ENCODE measurements around the gene ID4. TPM values are rescaled to one million over a fixed set of nuclear protein-coding genes. Genes with fewer than 3 reads are reported as not detected.
A peak's percentile ranks its signal among the peaks of the same experiment; 100 is the strongest.

The ID4 gene
- total and polyA plus RNA-seq, 7 donors = 4.2 to 9.1 (median 5.3) TPM

DNA sequence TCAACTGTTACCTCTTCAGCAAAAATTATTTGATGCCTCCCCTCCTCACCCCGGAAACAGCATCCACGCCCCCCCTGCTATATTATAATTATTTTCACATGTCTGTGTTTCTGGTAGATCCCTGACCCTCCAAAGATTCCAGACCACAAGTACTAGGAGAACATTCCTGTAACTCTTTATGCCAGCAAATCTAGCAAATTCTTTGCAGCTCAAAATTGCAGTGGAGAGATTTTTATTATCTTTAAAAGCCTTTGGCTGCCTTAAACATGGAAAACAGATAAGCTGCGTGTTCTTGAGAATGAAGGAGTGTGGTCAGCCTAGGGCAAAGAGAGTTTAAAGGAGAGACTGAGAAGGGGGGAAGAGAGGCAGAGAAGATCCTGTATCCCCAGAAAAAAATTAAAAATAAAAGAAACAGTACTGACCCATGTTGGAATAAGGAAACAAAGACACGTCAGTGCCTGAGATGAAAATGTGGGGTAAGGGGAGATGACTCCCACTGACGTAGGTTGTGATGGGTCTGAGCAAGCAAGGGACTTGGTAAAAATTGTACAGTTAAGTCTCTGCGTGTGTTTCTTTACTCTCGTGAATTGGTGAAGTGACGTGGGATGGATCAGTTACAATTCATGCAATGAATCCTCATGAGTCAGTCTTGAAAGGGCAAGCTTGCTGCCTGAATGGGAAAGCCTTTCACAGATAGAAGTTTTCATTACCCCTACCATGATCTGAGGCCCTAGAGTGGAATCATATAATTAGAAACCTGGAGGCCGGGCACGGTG, 8.3 kb downstream of the ID4 start:
- TF ChIP-seq POLR2A (IDR thresholded peaks at IDR 0.05) = no peak
- no peak for TF ChIP-seq CTCF (IDR thresholded peaks at IDR 0.05)
- no peak for TF ChIP-seq POLR2AphosphoS5 (IDR thresholded peaks at IDR 0.05)
- no peak for TF ChIP-seq EP300 (IDR thresholded peaks at IDR 0.05)
- DNase-seq = no peak
- Histone ChIP-seq H3K36me3 (no peaks in the 10 kb centered on the region), H3K4me1 (no peaks in the 10 kb centered on the region), H3K27me3 (no peaks in the 10 kb centered on the region), H3K9me3 (no peaks in the 10 kb centered on the region), H3K4me3 (no peak overlapping the region), H3K27ac (no peak overlapping the region)
- intact Hi-C loops (cut with DNase I) = no loop called here
- WGBS, 2 donors = 92 to 95% methylated on average over 10 of the region's 10 CpGs

- WGBS, 2 donors = 85 to 87% methylated on average over 2 of the region's 2 CpGs
- intact Hi-C loops (cut with DNase I) = no loop called here
- TF ChIP-seq POLR2A (IDR thresholded peaks at IDR 0.05) (no peak), CTCF (IDR thresholded peaks at IDR 0.05) (no peak), EP300 (IDR thresholded peaks at IDR 0.05) (no peak), POLR2AphosphoS5 (IDR thresholded peaks at IDR 0.05) (no peak)
- Histone ChIP-seq H3K27ac (peak overlapping the region in 1 of 4 donors; percentile 74), H3K27me3 (no peaks in the 10 kb centered on the region), H3K36me3 (no peaks in the 10 kb centered on the region), H3K4me1 (peaks cover 0 to 7% (median 5%) of the 10 kb centered on the region in 4 donors), H3K9me3 (no peaks in the 10 kb centered on the region), H3K4me3 (no peak overlapping the region)
- DNase-seq = no peak
Measured at GRCh38 chr6:19848465-19849029, 11.4 kb downstream of the ID4 start.

DNA sequence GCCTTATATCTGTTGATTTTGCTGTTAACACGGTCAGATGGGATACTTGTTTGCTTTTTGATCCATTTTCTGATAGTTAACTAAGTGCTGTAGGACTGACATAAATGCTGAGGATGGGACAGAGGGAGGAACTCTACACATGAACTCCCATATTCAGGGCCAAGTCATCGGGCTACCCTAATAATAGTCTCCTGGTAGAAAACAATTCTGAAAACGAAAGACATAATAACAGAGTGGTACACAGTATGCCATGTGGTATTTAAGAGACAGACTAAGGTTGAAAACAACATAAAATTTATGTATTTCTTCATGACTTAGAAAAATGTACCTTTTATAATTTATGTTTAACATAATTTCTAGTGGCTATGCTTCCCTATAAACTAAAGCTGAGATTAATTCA, 12.0 kb downstream of the ID4 start:
- Histone ChIP-seq H3K27me3 (no peaks in the 10 kb centered on the region), H3K27ac (peak overlapping the region in 1 of 4 donors; percentile 74), H3K36me3 (no peaks in the 10 kb centered on the region), H3K4me3 (no peak overlapping the region), H3K9me3 (no peaks in the 10 kb centered on the region), H3K4me1 (peaks cover 0 to 7% (median 5%) of the 10 kb centered on the region in 4 donors)
- TF ChIP-seq POLR2AphosphoS5 (IDR thresholded peaks at IDR 0.05) (no peak), CTCF (IDR thresholded peaks at IDR 0.05) (no peak), POLR2A (IDR thresholded peaks at IDR 0.05) (no peak), EP300 (IDR thresholded peaks at IDR 0.05) (no peak)
- no peak for DNase-seq
- intact Hi-C loops (cut with DNase I) = no loop called here
- WGBS, 2 donors = 61 to 67% methylated on average over 3 of the region's 3 CpGs

DNA sequence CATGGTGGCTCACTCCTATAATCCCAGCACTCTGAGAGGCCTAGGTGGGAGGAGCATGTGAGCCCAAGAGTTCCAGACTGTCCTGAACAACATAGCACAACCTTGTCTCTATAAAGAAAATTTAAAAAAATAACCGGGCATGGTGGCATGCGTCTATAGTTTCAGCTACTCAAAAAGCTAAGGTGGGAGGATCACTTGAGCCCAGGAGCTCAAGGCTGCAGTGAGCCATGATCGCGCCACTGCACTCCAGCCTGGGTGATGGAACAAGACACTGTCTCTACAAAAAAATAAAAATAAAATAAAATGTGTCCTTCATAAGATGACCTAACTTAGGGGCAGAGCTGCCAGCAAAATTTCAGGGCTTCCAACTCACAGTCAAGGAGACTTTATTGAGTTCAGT, 12.6 kb downstream of the ID4 start:
- 95 to 96% methylated on average over 4 of the region's 4 CpGs for WGBS, 2 donors
- H3K36me3 ChIP-seq = no peaks in the 10 kb centered on the region
- DNase-seq = no peak
- no peak overlapping the region for H3K4me3 ChIP-seq
- H3K9me3 ChIP-seq = no peaks in the 10 kb centered on the region
- H3K27ac ChIP-seq = peak overlapping the region in 1 of 4 donors; percentile 74
- H3K4me1 ChIP-seq = peaks cover 0 to 7% (median 5%) of the 10 kb centered on the region in 4 donors
- intact Hi-C loops (cut with DNase I) = loop anchor here (2.0 to 10.0 kb wide), 5 partner anchors 37 to 1253 kb away; no protein-coding TSS in a partner anchor
- H3K27me3 ChIP-seq = no peaks in the 10 kb centered on the region
- TF ChIP-seq POLR2AphosphoS5 (IDR thresholded peaks at IDR 0.05) (no peak), CTCF (IDR thresholded peaks at IDR 0.05) (no peak), EP300 (IDR thresholded peaks at IDR 0.05) (no peak), POLR2A (IDR thresholded peaks at IDR 0.05) (no peak)
